Trophoblast cell (in vitro differentiated cells and primary cell): ENCODE data around the gene TAF1B.
A peak's percentile ranks its signal among the peaks of the same experiment; 100 is the strongest.

Experiments used
- DNase-seq, 2 donors: peaks; one replicate each; pipeline ENCODE4 v3.0.0-alpha.2; 2016
- H2AFZ ChIP-seq: 2 replicates; pipeline ENCODE4 v1.6.1; 2013; ENCODE audit warnings: low read length, moderate library complexity, mild to moderate bottlenecking; ENCODE audit not compliant: insufficient read depth, poor library complexity
- H2AK5ac ChIP-seq: 2 replicates; pipeline ENCODE4 v1.6.1; 2013; ENCODE audit warnings: mild to moderate bottlenecking, low read length
- H2BK120ac ChIP-seq: 2 replicates; pipeline ENCODE4 v1.6.1; 2013; ENCODE audit warnings: low read length, mild to moderate bottlenecking, moderate library complexity; ENCODE audit not compliant: insufficient read depth, poor library complexity
- H2BK12ac ChIP-seq: 2 replicates; pipeline ENCODE4 v1.6.1; 2013; ENCODE audit warnings: mild to moderate bottlenecking, low read length, moderate library complexity
- H2BK5ac ChIP-seq: 2 replicates; pipeline ENCODE4 v1.6.1; 2013; ENCODE audit warnings: low read length, low read depth, moderate library complexity, mild to moderate bottlenecking; ENCODE audit not compliant: poor library complexity
- H3K14ac ChIP-seq: 2 replicates; pipeline ENCODE4 v1.6.1; 2013; ENCODE audit warnings: mild to moderate bottlenecking, low read length
- H3K18ac ChIP-seq: 2 replicates; pipeline ENCODE4 v1.6.1; 2013; ENCODE audit warnings: mild to moderate bottlenecking, low read length
- H3K23ac ChIP-seq: 2 replicates; pipeline ENCODE4 v1.6.1; 2013; ENCODE audit warnings: low read length
- H3K27ac ChIP-seq: 2 replicates; pipeline ENCODE4 v1.5.1; 2013; ENCODE audit warnings: low read depth, mild to moderate bottlenecking, inconsistent platforms, low read length, moderate library complexity
- H3K27me3 ChIP-seq: 2 replicates; pipeline ENCODE4 v1.6.1; 2013; ENCODE audit warnings: inconsistent platforms, mild to moderate bottlenecking, low read length, moderate library complexity; ENCODE audit not compliant: insufficient read depth
- H3K36me3 ChIP-seq, 2 experiments: 1 replicate in 1 of 2; 2 replicates in 1 of 2; pipeline ENCODE4 v1.6.1; 2013; ENCODE audit warnings: low read length in 2 of 2, mild to moderate bottlenecking in 2 of 2, moderate library complexity in 1 of 2; ENCODE audit not compliant: insufficient read depth in 2 of 2, control insufficient read depth in 1 of 2
- H3K4ac ChIP-seq: 2 replicates; pipeline ENCODE4 v1.6.1; 2013; ENCODE audit warnings: low read depth, mild to moderate bottlenecking, low read length, moderate library complexity
- H3K4me1 ChIP-seq, 2 experiments: 1 replicate in 1 of 2; 2 replicates in 1 of 2; pipeline ENCODE4 v1.6.1; 2013; ENCODE audit warnings: low read length in 2 of 2, mild to moderate bottlenecking in 2 of 2, moderate library complexity in 1 of 2; ENCODE audit not compliant: insufficient read depth in 2 of 2, control insufficient read depth in 1 of 2
- H3K4me2 ChIP-seq: 2 replicates; pipeline ENCODE4 v1.6.1; 2013; ENCODE audit warnings: inconsistent platforms, mild to moderate bottlenecking, low read length, moderate library complexity
- H3K4me3 ChIP-seq: 2 replicates; pipeline ENCODE4 v1.5.1; 2013; ENCODE audit warnings: mild to moderate bottlenecking, low read depth, low read length, inconsistent platforms
- H3K79me1 ChIP-seq: one replicate; pipeline ENCODE4 v1.6.1; 2013; ENCODE audit warnings: low read length
- H3K79me2 ChIP-seq: 2 replicates; pipeline ENCODE4 v1.6.1; 2013; ENCODE audit warnings: low read length, mild to moderate bottlenecking; ENCODE audit not compliant: control insufficient read depth, insufficient read depth, poor library complexity
- H3K9ac ChIP-seq: 2 replicates; pipeline ENCODE4 v1.6.1; 2013; ENCODE audit warnings: mild to moderate bottlenecking, low read length
- H3K9me3 ChIP-seq: 2 replicates; pipeline ENCODE4 v1.6.1; 2013; ENCODE audit warnings: low read depth, mild to moderate bottlenecking, control low read depth, inconsistent platforms, low read length; ENCODE audit not compliant: insufficient read depth
- H4K12ac ChIP-seq: 2 replicates; pipeline ENCODE4 v1.6.1; 2013; ENCODE audit warnings: low read depth, mild to moderate bottlenecking, low read length, moderate library complexity
- H4K8ac ChIP-seq: 2 replicates; pipeline ENCODE4 v1.6.1; 2013; ENCODE audit warnings: low read depth, mild to moderate bottlenecking, low read length, moderate library complexity
- H4K91ac ChIP-seq: one replicate; pipeline ENCODE4 v1.6.1; 2013; ENCODE audit warnings: low read depth, mild to moderate bottlenecking, low read length, moderate library complexity
- whole genome bisulfite sequencing: extraction: QIAGEN DNeasy Blood & Tissue Kit; methylation state at CpG from one replicate; pipeline ENCODE4 v1.1.7; 2013; ENCODE audit warnings: missing lambda C conversion rate; ENCODE audit not compliant: insufficient read length, insufficient coverage; ENCODE audit errors: extremely low coverage; 5-methylcytosine and 5-hydroxymethylcytosine counted together

TAF1B gene

GRCh38 chr2:9805435-9806297, 37.6 kb upstream of the TAF1B start:
- Histone ChIP-seq H3K4ac (no peak overlapping the region), H4K12ac (no peak overlapping the region), H3K79me1 (peaks cover 18% of the 10 kb centered on the region), H3K14ac (no peak overlapping the region), H3K23ac (no peak overlapping the region), H2BK120ac (no peak overlapping the region), H2BK5ac (no peak overlapping the region), H3K4me1 (peaks cover 25 to 32% of the 10 kb centered on the region in 2 experiments), H4K8ac (no peak overlapping the region), H3K18ac (no peak overlapping the region), H3K27me3 (no peaks in the 10 kb centered on the region), H3K27ac (no peak overlapping the region), H2AFZ (no peak overlapping the region), H3K9ac (no peak overlapping the region), H2BK12ac (no peak overlapping the region), H3K4me2 (no peak overlapping the region), H4K91ac (no peak overlapping the region), H3K9me3 (peaks cover 8% of the 10 kb centered on the region), H2AK5ac (no peak overlapping the region), H3K79me2 (peaks cover 6% of the 10 kb centered on the region), H3K4me3 (no peak overlapping the region), H3K36me3 (no peaks in the 10 kb centered on the region)
- DNase-seq: no peak
- WGBS: no CpG with 5 or more reads among the region's 8 CpGs

DNA sequence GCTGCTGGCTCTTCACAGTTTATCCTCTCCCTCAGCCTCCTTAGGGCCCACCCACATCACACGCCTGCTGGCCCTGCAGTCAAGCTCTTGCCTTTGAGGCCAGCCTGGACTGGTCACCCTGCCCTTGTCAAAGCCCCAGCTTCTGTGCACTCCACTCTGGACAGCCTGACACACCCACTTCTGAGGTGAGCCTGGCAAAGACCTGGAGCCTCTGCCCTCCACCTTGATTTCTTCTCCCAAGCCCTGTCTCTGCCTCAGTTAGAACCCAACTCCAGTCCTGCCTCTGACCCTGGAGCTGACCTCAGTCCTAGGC, 37.0 kb upstream of the TAF1B start:
- no peak overlapping the region for H4K91ac ChIP-seq
- no peak overlapping the region for H2BK5ac ChIP-seq
- DNase-seq: peak in 1 of 2 donors; percentile 10
- H2AFZ ChIP-seq: no peak overlapping the region
- H3K27ac ChIP-seq: no peak overlapping the region
- no peak overlapping the region for H3K14ac ChIP-seq
- H3K23ac ChIP-seq: no peak overlapping the region
- no peak overlapping the region for H2BK120ac ChIP-seq
- H2BK12ac ChIP-seq: no peak overlapping the region
- no peaks in the 10 kb centered on the region for H3K27me3 ChIP-seq
- no peak overlapping the region for H3K9ac ChIP-seq
- H3K4me3 ChIP-seq: no peak overlapping the region
- no peak overlapping the region for H3K4ac ChIP-seq
- peaks cover 12% of the 10 kb centered on the region for H3K79me1 ChIP-seq
- H3K9me3 ChIP-seq: peaks cover 8% of the 10 kb centered on the region
- no peak overlapping the region for H3K18ac ChIP-seq
- H3K4me2 ChIP-seq: no peak overlapping the region
- peaks cover 6% of the 10 kb centered on the region for H3K79me2 ChIP-seq
- H2AK5ac ChIP-seq: no peak overlapping the region
- H3K36me3 ChIP-seq: no peaks in the 10 kb centered on the region
- H4K12ac ChIP-seq: no peak overlapping the region
- H4K8ac ChIP-seq: no peak overlapping the region
- peaks cover 19 to 26% of the 10 kb centered on the region in 2 experiments for H3K4me1 ChIP-seq
- WGBS: no CpG with 5 or more reads among the region's 1 CpG

DNA sequence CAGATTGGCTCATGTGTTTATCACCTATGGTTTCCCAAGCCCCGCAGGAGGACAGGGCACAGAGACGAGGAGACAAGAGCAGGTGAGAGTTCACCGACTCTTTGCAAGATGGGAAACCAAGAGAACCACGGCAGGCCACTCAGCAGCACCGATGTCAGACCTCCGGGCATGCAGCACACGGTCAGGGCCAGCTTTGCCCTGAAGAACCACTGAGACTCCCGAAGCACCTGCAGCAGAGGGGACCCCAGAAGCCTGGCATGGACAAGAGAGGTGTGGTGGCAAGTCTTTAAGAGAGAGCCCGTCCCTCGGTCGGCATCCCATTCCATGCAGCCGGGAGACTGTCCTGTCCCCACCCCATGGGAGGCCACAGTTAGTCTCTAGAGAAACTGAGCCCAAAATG, 36.6 kb upstream of the TAF1B start:
- no peak overlapping the region for H2AK5ac ChIP-seq
- H3K79me2 ChIP-seq: peaks cover 4% of the 10 kb centered on the region
- no peak overlapping the region for H3K9ac ChIP-seq
- H2AFZ ChIP-seq: no peak overlapping the region
- H2BK120ac ChIP-seq: no peak overlapping the region
- H3K18ac ChIP-seq: no peak overlapping the region
- no peak overlapping the region for H3K4ac ChIP-seq
- no peaks in the 10 kb centered on the region for H3K27me3 ChIP-seq
- no peak overlapping the region for H3K4me3 ChIP-seq
- H3K23ac ChIP-seq: no peak overlapping the region
- H3K14ac ChIP-seq: no peak overlapping the region
- WGBS: no CpG with 5 or more reads among the region's 12 CpGs
- H3K36me3 ChIP-seq: no peaks in the 10 kb centered on the region
- peaks cover 9% of the 10 kb centered on the region for H3K79me1 ChIP-seq
- H2BK12ac ChIP-seq: no peak overlapping the region
- no peak overlapping the region for H3K4me2 ChIP-seq
- H4K12ac ChIP-seq: no peak overlapping the region
- H2BK5ac ChIP-seq: no peak overlapping the region
- no peak overlapping the region for H3K27ac ChIP-seq
- H3K9me3 ChIP-seq: peaks cover 8% of the 10 kb centered on the region
- DNase-seq: no peak
- peaks cover 15 to 22% of the 10 kb centered on the region in 2 experiments for H3K4me1 ChIP-seq
- H4K91ac ChIP-seq: peak overlapping the region; percentile 20
- no peak overlapping the region for H4K8ac ChIP-seq

DNA sequence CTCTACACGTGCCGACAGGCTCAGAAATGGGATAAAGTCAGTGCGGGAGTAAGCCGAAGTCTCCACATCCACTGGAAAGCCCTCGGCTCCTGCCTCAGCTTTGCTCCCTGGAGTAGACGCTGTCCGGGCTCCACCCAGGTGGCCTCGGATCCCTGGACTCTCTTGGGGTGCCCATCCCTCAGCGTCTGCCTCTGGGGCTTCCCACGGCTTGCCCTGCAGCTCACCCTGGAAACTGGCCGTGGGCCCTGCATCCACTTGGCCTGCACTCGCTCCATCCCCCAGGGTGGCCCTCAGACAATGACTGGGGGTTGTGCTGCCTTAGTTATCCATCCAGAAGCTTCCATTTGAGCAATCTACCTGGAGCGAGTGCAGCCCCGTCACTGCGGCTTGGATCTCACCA, 36.2 kb upstream of the TAF1B start:
- peak overlapping the region; percentile 20 for H4K91ac ChIP-seq
- no peak overlapping the region for H2AFZ ChIP-seq
- no peak overlapping the region for H3K27ac ChIP-seq
- H3K4ac ChIP-seq: no peak overlapping the region
- H3K9me3 ChIP-seq: peaks cover 8% of the 10 kb centered on the region
- no peak overlapping the region for H3K23ac ChIP-seq
- no peak overlapping the region for H2BK5ac ChIP-seq
- H4K12ac ChIP-seq: no peak overlapping the region
- no peaks in the 10 kb centered on the region for H3K27me3 ChIP-seq
- H3K4me3 ChIP-seq: no peak overlapping the region
- H2BK120ac ChIP-seq: no peak overlapping the region
- DNase-seq: no peak
- peaks cover 4% of the 10 kb centered on the region for H3K79me2 ChIP-seq
- H3K4me2 ChIP-seq: no peak overlapping the region
- no CpG with 5 or more reads among the region's 15 CpGs for WGBS
- H3K18ac ChIP-seq: no peak overlapping the region
- H3K4me1 ChIP-seq: peaks cover 15 to 21% of the 10 kb centered on the region in 2 experiments
- H3K36me3 ChIP-seq: no peaks in the 10 kb centered on the region
- H2BK12ac ChIP-seq: no peak overlapping the region
- peaks cover 9% of the 10 kb centered on the region for H3K79me1 ChIP-seq
- no peak overlapping the region for H3K14ac ChIP-seq
- no peak overlapping the region for H3K9ac ChIP-seq
- no peak overlapping the region for H2AK5ac ChIP-seq
- no peak overlapping the region for H4K8ac ChIP-seq
